Measurements from ENCODE around the gene SDK1.
"Not testable (repeated sequence)": the region's sequence is repeated elsewhere in the genome, so short reads cannot be mapped to it uniquely, and the experiment has no call there.

Gene SDK1

GRCh38 chr7:4277936-4278335 is 976.9 kb downstream of the SDK1 start:
- H3K9me3 Mint-ChIP-seq: peaks cover 9% of the 10 kb centered on the region
- ATAC-seq: no peak
- H3K36me3 Mint-ChIP-seq: no peaks in the 10 kb centered on the region
- H3K4me3 Mint-ChIP-seq: no peak overlapping the region
- no peak for DNase-seq (ENCODE audit: low spot score in 2 of 2)
- H3K4me1 Mint-ChIP-seq: no peaks in the 10 kb centered on the region
- H3K27ac Mint-ChIP-seq: no peak overlapping the region

- Mint-ChIP-seq H3K36me3 (no peaks in the 10 kb centered on the region), H3K4me3 (no peak overlapping the region), H3K9me3 (peaks cover 9% of the 10 kb centered on the region), H3K4me1 (no peaks in the 10 kb centered on the region), H3K27ac (no peak overlapping the region)
- ATAC-seq: no peak
- no peak for DNase-seq (ENCODE audit: low spot score in 2 of 2)
Observed at GRCh38 chr7:4279216-4279615, 978.2 kb downstream of the SDK1 start.

- DNase-seq (ENCODE audit: low spot score in 2 of 2) (no peak), ATAC-seq (no peak)
- no peaks in the 10 kb centered on the region for H3K36me3 Mint-ChIP-seq
- no peak overlapping the region for H3K4me3 Mint-ChIP-seq
- no peak overlapping the region for H3K27ac Mint-ChIP-seq
- no peaks in the 10 kb centered on the region for H3K4me1 Mint-ChIP-seq
- H3K9me3 Mint-ChIP-seq: no peaks in the 10 kb centered on the region
Observed at GRCh38 chr7:4281231-4281993, 980.4 kb downstream of the SDK1 start.

- Mint-ChIP-seq H3K27ac (no peak overlapping the region), H3K36me3 (no peaks in the 10 kb centered on the region), H3K4me3 (no peak overlapping the region), H3K4me1 (no peaks in the 10 kb centered on the region), H3K9me3 (no peaks in the 10 kb centered on the region)
- no peak for DNase-seq (ENCODE audit: low spot score in 2 of 2)
- no peak for ATAC-seq
Observed at GRCh38 chr7:4282434-4283223, 981.6 kb downstream of the SDK1 start.

DNA sequence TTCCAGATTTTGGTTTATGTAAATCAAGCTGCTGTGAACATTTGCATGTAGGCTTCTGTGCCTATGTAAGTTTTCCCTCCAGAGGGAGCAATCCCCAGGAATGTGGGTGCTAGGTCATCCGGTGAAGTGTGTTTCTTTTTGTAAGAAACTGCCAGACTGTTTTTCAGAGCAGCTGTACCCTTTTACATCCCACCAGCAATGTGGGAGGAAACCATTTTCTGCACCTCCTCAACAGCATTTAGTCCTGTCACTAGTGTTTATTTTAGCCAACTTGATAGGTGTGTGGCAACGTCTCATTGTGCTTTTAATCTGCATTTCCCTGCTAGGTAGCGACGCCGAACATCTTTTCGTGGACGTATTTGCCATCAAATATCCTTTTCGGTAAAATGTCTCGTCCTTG is 985.3 kb downstream of the SDK1 start:
- H3K9me3 Mint-ChIP-seq: peaks cover 4% of the 10 kb centered on the region
- H3K27ac Mint-ChIP-seq: no peak overlapping the region
- no peaks in the 10 kb centered on the region for H3K36me3 Mint-ChIP-seq
- no peak for DNase-seq (ENCODE audit: low spot score in 2 of 2)
- H3K4me3 Mint-ChIP-seq: no peak overlapping the region
- ATAC-seq: no peak
- H3K4me1 Mint-ChIP-seq: no peaks in the 10 kb centered on the region

DNA sequence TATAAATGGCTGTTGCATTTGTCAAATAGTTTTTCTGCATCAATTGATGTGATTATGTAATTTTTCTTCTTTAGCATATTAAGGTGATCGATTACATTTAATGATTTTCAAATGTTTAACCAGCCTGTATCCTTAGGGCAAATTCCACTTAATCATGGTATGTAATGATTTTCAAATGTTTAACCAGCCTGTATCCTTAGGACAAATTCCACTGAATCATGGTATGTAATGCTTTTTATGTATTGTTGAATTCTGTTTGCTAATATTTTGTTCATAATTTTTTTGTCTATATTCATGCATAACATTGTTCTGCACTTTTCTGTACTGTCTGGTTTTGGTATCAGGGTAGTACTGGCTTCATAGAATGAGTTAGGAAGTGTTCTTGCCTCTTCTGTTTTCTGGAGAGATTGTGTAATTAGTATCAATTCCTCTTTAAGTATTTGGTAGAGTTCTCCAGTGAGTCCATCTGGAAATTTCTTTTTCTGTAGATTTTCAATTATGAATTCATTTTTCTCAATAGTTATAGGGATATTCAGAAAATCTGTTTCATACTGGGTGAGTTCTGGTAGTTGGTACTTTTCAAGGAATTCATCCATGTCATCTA is 987.8 kb downstream of the SDK1 start:
- H3K36me3 Mint-ChIP-seq: no peaks in the 10 kb centered on the region
- no peak overlapping the region for H3K4me3 Mint-ChIP-seq
- H3K4me1 Mint-ChIP-seq: no peaks in the 10 kb centered on the region
- DNase-seq (ENCODE audit: low spot score in 2 of 2) (no peak), ATAC-seq (no peak)
- H3K27ac Mint-ChIP-seq: no peak overlapping the region
- peaks cover 7% of the 10 kb centered on the region for H3K9me3 Mint-ChIP-seq

GRCh38 chr7:4297165-4297917 is 996.3 kb downstream of the SDK1 start:
- ATAC-seq: no peak
- no peaks in the 10 kb centered on the region for H3K4me1 Mint-ChIP-seq
- no peak overlapping the region for H3K27ac Mint-ChIP-seq
- H3K36me3 Mint-ChIP-seq: no peaks in the 10 kb centered on the region
- H3K4me3 Mint-ChIP-seq: no peak overlapping the region
- DNase-seq (ENCODE audit: low spot score in 2 of 2): no peak
- H3K9me3 Mint-ChIP-seq: peaks cover 11% of the 10 kb centered on the region

GRCh38 chr7:4297918-4298219 is 996.8 kb downstream of the SDK1 start:
- Mint-ChIP-seq H3K36me3 (no peaks in the 10 kb centered on the region), H3K4me1 (no peaks in the 10 kb centered on the region), H3K4me3 (no peak overlapping the region), H3K27ac (no peak overlapping the region), H3K9me3 (peaks cover 11% of the 10 kb centered on the region)
- ATAC-seq: no peak
- DNase-seq (ENCODE audit: low spot score in 2 of 2): no peak

DNA sequence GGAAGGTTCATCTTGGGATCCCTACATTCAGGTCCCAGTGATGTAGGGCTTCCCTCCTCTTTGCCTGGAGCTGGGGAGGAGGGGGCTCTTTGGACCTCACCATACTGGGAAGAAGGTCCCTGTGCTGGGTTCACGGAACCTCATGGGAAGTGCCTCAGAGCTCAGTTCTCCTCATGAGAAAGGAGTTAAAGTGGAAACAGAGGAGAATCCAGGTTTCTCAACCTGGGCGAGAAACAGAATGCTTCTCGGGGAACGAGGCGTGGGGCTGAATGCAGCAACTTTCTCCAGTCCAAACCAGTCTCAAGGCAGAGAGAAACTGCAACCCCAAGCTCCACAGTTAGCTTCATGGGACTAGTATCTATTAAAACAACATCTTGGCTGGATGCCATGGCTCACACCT is 998.4 kb downstream of the SDK1 start:
- ATAC-seq (no peak), DNase-seq (ENCODE audit: low spot score in 2 of 2) (no peak)
- Mint-ChIP-seq H3K9me3 (peaks cover 6% of the 10 kb centered on the region), H3K4me3 (no peak overlapping the region), H3K27ac (no peak overlapping the region), H3K36me3 (no peaks in the 10 kb centered on the region), H3K4me1 (no peaks in the 10 kb centered on the region)

DNA sequence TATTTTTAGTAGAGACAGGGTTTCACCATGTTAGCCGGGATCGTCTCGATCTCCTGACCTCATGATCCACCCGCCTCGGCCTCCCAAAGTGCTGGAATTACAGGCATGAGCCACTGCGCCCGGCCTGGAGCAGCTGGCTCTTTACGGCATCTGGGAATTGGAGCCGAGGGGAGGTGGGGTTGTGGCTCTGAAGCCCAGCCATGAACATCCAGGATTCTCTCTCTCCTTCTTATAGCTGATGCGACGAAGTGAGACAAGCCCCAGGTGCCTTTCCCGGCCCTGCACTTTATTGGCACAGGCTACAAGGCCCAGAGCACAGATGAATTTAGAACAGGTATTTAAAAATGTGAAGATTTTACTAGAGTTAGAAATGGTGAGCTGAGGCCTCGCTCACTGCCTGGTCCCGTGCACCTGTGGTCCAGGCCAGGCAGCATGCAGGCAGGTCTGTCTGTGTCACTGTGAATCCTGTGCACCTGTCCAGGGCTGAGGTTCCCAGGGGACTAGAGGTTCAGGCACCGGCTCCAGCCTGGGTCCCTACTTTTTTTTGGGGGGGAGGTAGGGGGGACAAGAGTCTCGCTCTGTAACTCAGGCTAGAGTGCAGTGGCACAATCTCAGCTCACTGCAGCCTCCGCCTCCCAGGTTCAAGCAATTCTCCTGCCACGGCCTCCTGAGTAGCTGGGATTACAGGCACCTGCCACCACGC is 1001.3 kb downstream of the SDK1 start:
- H3K36me3 Mint-ChIP-seq: no peaks in the 10 kb centered on the region
- no peak overlapping the region for H3K4me3 Mint-ChIP-seq
- DNase-seq (ENCODE audit: low spot score in 2 of 2) (no peak), ATAC-seq (no peak)
- no peaks in the 10 kb centered on the region for H3K4me1 Mint-ChIP-seq
- no peaks in the 10 kb centered on the region for H3K9me3 Mint-ChIP-seq
- no peak overlapping the region for H3K27ac Mint-ChIP-seq

GRCh38 chr7:4307316-4308204 is 1006.5 kb downstream of the SDK1 start:
- Mint-ChIP-seq H3K4me3 (no peak overlapping the region), H3K9me3 (peaks cover 2% of the 10 kb centered on the region), H3K4me1 (no peaks in the 10 kb centered on the region), H3K36me3 (no peaks in the 10 kb centered on the region), H3K27ac (no peak overlapping the region)
- ATAC-seq (no peak), DNase-seq (ENCODE audit: low spot score in 2 of 2) (no peak)

- H3K4me1 Mint-ChIP-seq: no peaks in the 10 kb centered on the region
- no peak for DNase-seq (ENCODE audit: low spot score in 2 of 2)
Observed at GRCh38 chr7:4308205-4308590, 1007.1 kb downstream of the SDK1 start.

DNA sequence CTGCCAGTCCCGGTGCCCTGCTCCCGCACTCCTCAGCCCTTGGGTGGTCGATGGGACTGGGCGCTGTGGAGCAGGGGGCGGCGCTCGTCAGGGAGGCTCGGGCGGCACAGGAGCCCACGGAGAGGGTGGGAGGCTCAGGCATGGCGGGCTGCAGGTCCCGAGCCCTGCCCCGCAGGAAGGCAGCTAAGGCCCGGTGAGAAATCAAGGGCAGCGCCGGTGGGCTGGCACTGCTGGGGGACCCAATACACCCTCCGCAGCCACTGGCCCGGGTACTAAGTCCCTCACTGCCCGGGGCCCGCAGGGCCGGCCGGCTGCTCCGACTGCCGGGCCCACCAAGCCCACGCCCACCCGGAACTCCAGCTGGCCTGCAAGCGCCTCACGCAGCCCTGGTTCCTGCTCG is 1012.9 kb downstream of the SDK1 start:
- ATAC-seq; H3K36me3 Mint-ChIP-seq; H3K4me1 Mint-ChIP-seq; H3K4me3 Mint-ChIP-seq; H3K9me3 Mint-ChIP-seq; DNase-seq (ENCODE audit: low spot score in 2 of 2); H3K27ac Mint-ChIP-seq: not testable (repeated sequence)

More at GRCh38 chr7:4308205-4308590, 1007.1 kb downstream of the SDK1 start:
- no peak for ATAC-seq
- H3K27ac Mint-ChIP-seq: no peak overlapping the region
- H3K36me3 Mint-ChIP-seq: no peaks in the 10 kb centered on the region
- H3K9me3 Mint-ChIP-seq: peaks cover 2% of the 10 kb centered on the region
- H3K4me3 Mint-ChIP-seq: no peak overlapping the region

- H3K36me3 Mint-ChIP-seq, H3K4me3 Mint-ChIP-seq, H3K4me1 Mint-ChIP-seq: not testable (repeated sequence)
Observed at GRCh38 chr7:4314316-4314715, 1013.3 kb downstream of the SDK1 start.

More at GRCh38 chr7:4314316-4314715, 1013.3 kb downstream of the SDK1 start:
- ATAC-seq; H3K9me3 Mint-ChIP-seq; H3K27ac Mint-ChIP-seq; DNase-seq (ENCODE audit: low spot score in 2 of 2): not testable (repeated sequence)

Data from stimulated activated effector memory CD8-positive, alpha-beta T cell treated with anti-CD3 and anti-CD28 coated beads, Interleukin-12 subunit alpha, Interleukin-12 subunit beta, amount 100 ng/mL, for 72 hours (primary cell).